ENCODE data around the gene MYRIP.

MYRIP gene

DNA sequence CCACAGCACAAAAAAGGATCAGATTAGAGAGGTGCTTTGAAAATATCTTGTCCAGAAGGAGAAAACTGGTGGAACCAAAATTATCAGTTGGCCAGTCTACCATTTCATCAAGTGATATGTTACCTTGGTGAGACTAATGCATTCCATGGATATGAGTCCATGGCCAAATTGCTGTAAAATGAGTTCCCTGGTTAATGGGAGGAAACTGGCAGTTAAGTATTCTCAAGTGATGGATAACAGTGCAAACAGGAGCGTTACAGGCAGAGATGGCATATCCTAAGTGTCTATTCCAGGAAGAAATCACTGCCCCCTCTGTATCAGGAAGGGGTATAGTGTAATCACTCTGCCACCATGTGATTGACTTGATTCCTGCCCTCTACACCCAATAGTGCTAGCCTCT is 34.0 kb downstream of the MYRIP start:
- no CpG with 5 or more reads among the region's 1 CpG for WGBS (ENCODE audit: insufficient coverage, insufficient read length)
- DNase-seq (ENCODE audit: low read depth, low spot score): no peak
- no peaks in the 10 kb centered on the region; the same call in 1 of the 2 replicates for H3K36me3 ChIP-seq (ENCODE audit: control insufficient read depth, insufficient read depth, low read length)
- no peaks in the 10 kb centered on the region for H3K4me1 ChIP-seq (ENCODE audit: control insufficient read depth, insufficient read depth, low read length)
- no peak overlapping the region for H3K27ac ChIP-seq (ENCODE audit: low read length)
- no peak overlapping the region for H3K4me3 ChIP-seq (ENCODE audit: low read length)
- H3K27me3 ChIP-seq (ENCODE audit: control insufficient read depth, insufficient read depth, low read length): no peaks in the 10 kb centered on the region
- H3K9me3 ChIP-seq (ENCODE audit: control insufficient read depth, insufficient read depth, low read length): no peaks in the 10 kb centered on the region

DNA sequence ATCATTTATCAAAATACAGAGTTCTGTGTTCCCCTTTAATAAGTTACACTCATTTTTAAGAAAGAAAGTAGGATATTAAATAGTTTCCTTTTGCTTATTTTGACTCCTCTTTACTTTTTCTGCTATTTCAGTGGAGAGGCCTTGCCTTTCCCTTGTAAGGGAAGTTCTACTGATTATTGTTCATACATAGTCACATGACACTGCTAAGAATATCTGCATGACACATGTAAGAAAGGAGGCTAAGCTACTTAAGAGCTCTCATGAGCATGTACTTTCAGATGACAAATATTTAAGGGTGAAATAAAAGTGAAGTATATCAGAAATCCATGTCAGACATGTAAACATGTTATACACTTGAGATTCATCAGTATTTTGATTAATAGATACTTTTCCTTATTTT is 39.0 kb downstream of the MYRIP start:
- no peaks in the 10 kb centered on the region for H3K27me3 ChIP-seq (ENCODE audit: control insufficient read depth, insufficient read depth, low read length)
- DNase-seq (ENCODE audit: low read depth, low spot score): no peak
- H3K9me3 ChIP-seq (ENCODE audit: control insufficient read depth, insufficient read depth, low read length): no peaks in the 10 kb centered on the region
- no peak overlapping the region for H3K4me3 ChIP-seq (ENCODE audit: low read length)
- H3K27ac ChIP-seq (ENCODE audit: low read length): no peak overlapping the region
- H3K36me3 ChIP-seq (ENCODE audit: control insufficient read depth, insufficient read depth, low read length): no peaks in the 10 kb centered on the region
- no peaks in the 10 kb centered on the region for H3K4me1 ChIP-seq (ENCODE audit: control insufficient read depth, insufficient read depth, low read length)

DNA sequence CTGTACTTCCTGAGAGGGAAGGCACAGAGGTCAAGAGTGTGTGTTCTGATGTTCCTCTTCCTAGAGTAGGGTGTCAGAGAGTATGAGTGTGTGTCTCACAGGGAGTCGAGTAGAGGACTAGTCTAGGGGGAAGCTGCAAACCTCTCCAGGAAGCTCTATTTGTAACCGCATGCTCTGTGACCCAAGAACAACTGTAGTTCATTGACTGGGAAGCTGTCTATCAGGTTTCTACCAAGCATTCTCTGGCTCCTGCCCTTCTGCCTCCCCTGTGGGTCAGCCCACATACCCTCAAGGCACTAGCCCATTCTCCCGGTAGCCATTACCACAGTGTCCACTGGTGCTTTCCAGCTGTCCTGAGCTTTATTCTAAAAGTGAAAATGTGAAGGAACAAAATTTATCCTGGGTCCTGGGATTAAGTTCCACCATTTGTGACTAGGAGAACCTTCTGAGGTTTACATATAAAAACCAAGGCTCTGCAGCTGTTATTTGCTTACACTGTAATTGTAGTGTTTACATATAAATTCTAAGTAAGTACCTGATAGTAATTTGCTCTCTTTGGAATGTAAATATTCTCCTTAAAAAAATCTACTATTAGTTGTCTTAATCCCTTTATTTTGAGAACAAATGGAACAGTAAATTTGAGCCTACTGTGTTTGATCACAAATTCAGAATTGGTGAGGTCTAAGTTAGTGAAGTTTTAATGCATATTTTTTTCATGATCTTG is 40.7 kb downstream of the MYRIP start:
- no peak overlapping the region for H3K4me3 ChIP-seq (ENCODE audit: low read length)
- no peak for DNase-seq (ENCODE audit: low read depth, low spot score)
- H3K9me3 ChIP-seq (ENCODE audit: control insufficient read depth, insufficient read depth, low read length): no peaks in the 10 kb centered on the region
- H3K4me1 ChIP-seq (ENCODE audit: control insufficient read depth, insufficient read depth, low read length): no peaks in the 10 kb centered on the region
- WGBS (ENCODE audit: insufficient coverage, insufficient read length): no CpG with 5 or more reads among the region's 3 CpGs
- H3K27ac ChIP-seq (ENCODE audit: low read length): no peak overlapping the region
- H3K36me3 ChIP-seq (ENCODE audit: control insufficient read depth, insufficient read depth, low read length): no peaks in the 10 kb centered on the region
- no peaks in the 10 kb centered on the region for H3K27me3 ChIP-seq (ENCODE audit: control insufficient read depth, insufficient read depth, low read length)

DNA sequence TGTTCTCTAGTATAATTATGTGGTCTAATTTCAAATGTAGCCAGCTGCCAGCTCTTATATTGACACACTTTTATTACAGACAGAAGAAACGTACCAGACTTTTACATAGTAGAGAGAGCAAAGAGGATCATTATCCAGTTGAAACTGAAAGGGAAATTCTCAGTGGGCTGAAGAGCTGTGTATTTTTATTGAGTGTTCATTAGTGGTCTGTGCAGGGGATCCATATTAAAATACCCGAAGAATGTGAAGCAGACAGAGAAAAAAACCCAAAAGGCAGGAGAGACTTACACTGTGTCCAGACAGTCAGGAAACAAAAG is 41.3 kb downstream of the MYRIP start:
- no peak for DNase-seq (ENCODE audit: low read depth, low spot score)
- H3K4me1 ChIP-seq (ENCODE audit: control insufficient read depth, insufficient read depth, low read length): no peaks in the 10 kb centered on the region
- WGBS (ENCODE audit: insufficient coverage, insufficient read length): no CpG with 5 or more reads among the region's 2 CpGs
- H3K4me3 ChIP-seq (ENCODE audit: low read length): no peak overlapping the region
- H3K36me3 ChIP-seq (ENCODE audit: control insufficient read depth, insufficient read depth, low read length): no peaks in the 10 kb centered on the region
- H3K27me3 ChIP-seq (ENCODE audit: control insufficient read depth, insufficient read depth, low read length): no peaks in the 10 kb centered on the region
- H3K9me3 ChIP-seq (ENCODE audit: control insufficient read depth, insufficient read depth, low read length): no peaks in the 10 kb centered on the region
- H3K27ac ChIP-seq (ENCODE audit: low read length): no peak overlapping the region

DNA sequence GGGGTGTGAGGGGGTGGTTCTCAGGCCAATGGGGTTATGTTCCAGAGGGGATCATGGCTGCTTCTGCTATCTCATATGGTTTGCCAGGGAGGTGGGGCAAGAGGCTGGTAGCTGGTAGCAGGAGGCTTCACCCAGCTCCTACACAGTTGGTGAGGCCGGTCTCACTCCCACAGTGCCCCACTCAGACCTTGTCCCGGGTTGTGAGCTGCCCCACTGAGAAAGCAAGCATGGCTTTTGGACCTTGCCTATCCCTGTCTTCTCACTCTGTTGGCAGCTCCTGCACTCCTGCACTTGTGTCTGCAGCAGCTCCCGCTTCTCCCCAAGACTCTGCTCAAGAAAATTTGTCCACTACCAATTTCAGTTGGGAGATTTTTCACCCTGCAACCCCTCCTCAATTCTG is 46.1 kb downstream of the MYRIP start:
- H3K27ac ChIP-seq (ENCODE audit: low read length): no peak overlapping the region
- H3K27me3 ChIP-seq (ENCODE audit: control insufficient read depth, insufficient read depth, low read length): no peaks in the 10 kb centered on the region
- H3K36me3 ChIP-seq (ENCODE audit: control insufficient read depth, insufficient read depth, low read length): no peaks in the 10 kb centered on the region
- no peaks in the 10 kb centered on the region for H3K9me3 ChIP-seq (ENCODE audit: control insufficient read depth, insufficient read depth, low read length)
- H3K4me3 ChIP-seq (ENCODE audit: low read length): no peak overlapping the region
- no peak for DNase-seq (ENCODE audit: low read depth, low spot score)
- no peaks in the 10 kb centered on the region for H3K4me1 ChIP-seq (ENCODE audit: control insufficient read depth, insufficient read depth, low read length)
- no CpG with 5 or more reads among the region's 3 CpGs for WGBS (ENCODE audit: insufficient coverage, insufficient read length)

DNA sequence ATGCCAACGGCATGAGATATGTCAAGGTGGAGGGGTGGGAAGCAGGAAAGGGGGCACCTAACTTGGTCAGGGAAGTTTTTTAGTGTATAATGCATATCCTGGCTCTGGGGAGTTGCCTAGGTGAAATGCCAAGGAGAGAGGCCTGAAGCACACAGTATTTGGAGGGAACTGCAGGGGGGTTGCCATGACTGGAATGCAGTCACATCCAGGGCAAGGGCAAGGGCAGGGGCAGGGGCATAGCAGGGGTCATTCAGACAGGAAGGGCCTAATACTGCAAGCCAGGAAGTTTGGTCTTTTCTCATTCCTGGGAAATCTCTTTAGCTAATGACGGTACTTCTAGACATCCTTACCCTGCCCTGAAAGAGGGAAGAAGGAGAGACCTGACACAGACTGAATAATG is 60.5 kb downstream of the MYRIP start:
- Histone ChIP-seq H3K36me3 (ENCODE audit: control insufficient read depth, insufficient read depth, low read length) (no peaks in the 10 kb centered on the region), H3K27ac (ENCODE audit: low read length) (no peak overlapping the region), H3K27me3 (ENCODE audit: control insufficient read depth, insufficient read depth, low read length) (no peaks in the 10 kb centered on the region), H3K4me1 (ENCODE audit: control insufficient read depth, insufficient read depth, low read length) (no peaks in the 10 kb centered on the region; the same call in 1 of the 2 replicates), H3K4me3 (ENCODE audit: low read length) (no peak overlapping the region), H3K9me3 (ENCODE audit: control insufficient read depth, insufficient read depth, low read length) (no peaks in the 10 kb centered on the region)
- DNase-seq (ENCODE audit: low read depth, low spot score): no peak
- no CpG with 5 or more reads among the region's 2 CpGs for WGBS (ENCODE audit: insufficient coverage, insufficient read length)

DNA sequence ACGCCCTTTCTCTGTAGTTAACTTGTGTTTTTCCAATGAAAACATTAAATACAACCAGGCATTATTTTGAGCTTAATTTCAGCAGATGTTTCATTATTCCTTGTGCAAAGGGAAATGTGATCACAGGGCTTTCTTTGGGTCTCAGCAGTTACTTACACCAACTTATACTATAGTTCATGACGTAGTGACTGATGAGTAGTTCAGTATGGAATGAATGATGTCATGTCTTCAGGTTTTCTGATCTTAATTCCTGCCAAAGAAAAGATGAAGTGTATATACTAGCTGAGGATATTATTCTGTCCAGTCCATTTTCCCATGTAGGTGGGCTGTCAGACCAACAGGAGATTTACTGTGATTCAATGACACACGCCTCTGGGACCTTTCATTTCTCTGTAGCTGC is 61.3 kb downstream of the MYRIP start:
- no CpG with 5 or more reads among the region's 3 CpGs for WGBS (ENCODE audit: insufficient coverage, insufficient read length)
- no peaks in the 10 kb centered on the region; the same call in 1 of the 2 replicates for H3K4me1 ChIP-seq (ENCODE audit: control insufficient read depth, insufficient read depth, low read length)
- DNase-seq (ENCODE audit: low read depth, low spot score): no peak

DNA sequence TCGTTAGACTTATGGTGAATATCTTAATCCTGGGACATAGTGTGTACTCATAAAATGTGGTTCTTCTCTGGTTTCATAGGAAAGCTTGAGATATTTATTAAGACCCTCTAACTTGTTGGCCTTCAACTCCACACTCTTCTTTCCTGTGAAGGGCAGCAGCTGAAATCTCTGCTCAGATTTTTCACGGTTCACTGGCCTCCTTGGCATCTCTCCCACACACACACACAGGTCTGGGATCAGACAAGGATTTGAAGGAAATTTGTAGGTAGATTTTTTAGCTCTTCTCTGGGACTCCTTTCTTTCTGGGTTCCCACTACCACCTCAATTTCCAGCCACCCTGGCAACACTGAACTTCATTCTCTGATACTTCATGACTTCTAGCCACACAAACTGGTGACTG is 70.2 kb downstream of the MYRIP start:
- no peaks in the 10 kb centered on the region for H3K9me3 ChIP-seq (ENCODE audit: control insufficient read depth, insufficient read depth, low read length)
- no peaks in the 10 kb centered on the region for H3K4me1 ChIP-seq (ENCODE audit: control insufficient read depth, insufficient read depth, low read length)
- no peak overlapping the region for H3K4me3 ChIP-seq (ENCODE audit: low read length)
- no peak overlapping the region for H3K27ac ChIP-seq (ENCODE audit: low read length)
- no peak for DNase-seq (ENCODE audit: low read depth, low spot score)
- no CpG with 5 or more reads among the region's 2 CpGs for WGBS (ENCODE audit: insufficient coverage, insufficient read length)
- no peaks in the 10 kb centered on the region for H3K36me3 ChIP-seq (ENCODE audit: control insufficient read depth, insufficient read depth, low read length)
- H3K27me3 ChIP-seq (ENCODE audit: control insufficient read depth, insufficient read depth, low read length): no peaks in the 10 kb centered on the region

More for the DNA sequence above, 61.3 kb downstream of the MYRIP start:
- Histone ChIP-seq H3K27me3 (ENCODE audit: control insufficient read depth, insufficient read depth, low read length) (no peaks in the 10 kb centered on the region), H3K27ac (ENCODE audit: low read length) (no peak overlapping the region), H3K4me3 (ENCODE audit: low read length) (no peak overlapping the region), H3K9me3 (ENCODE audit: control insufficient read depth, insufficient read depth, low read length) (no peaks in the 10 kb centered on the region), H3K36me3 (ENCODE audit: control insufficient read depth, insufficient read depth, low read length) (no peaks in the 10 kb centered on the region)

DNA sequence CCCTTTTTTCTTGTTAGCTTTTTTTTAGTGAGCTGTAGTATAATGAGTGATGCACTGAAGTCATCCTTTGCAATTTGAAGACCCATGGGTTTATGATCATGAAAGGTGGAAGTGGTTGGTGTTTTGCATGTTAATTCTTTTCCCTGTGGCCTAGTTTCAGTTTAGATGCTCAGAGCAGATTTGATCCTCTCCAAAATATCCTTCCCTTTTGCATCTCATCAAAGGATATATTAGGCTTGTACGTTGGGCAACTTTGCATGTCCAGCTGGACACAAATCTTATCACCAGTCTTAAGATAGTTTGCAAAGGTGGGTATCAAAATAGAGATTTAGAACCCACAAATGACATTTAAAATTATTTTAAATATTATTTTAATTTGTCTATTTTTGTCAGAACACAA is 72.7 kb downstream of the MYRIP start:
- no CpG with 5 or more reads among the region's 1 CpG for WGBS (ENCODE audit: insufficient coverage, insufficient read length)
- Histone ChIP-seq H3K27me3 (ENCODE audit: control insufficient read depth, insufficient read depth, low read length) (no peaks in the 10 kb centered on the region), H3K4me3 (ENCODE audit: low read length) (no peak overlapping the region), H3K4me1 (ENCODE audit: control insufficient read depth, insufficient read depth, low read length) (no peaks in the 10 kb centered on the region), H3K9me3 (ENCODE audit: control insufficient read depth, insufficient read depth, low read length) (no peaks in the 10 kb centered on the region), H3K36me3 (ENCODE audit: control insufficient read depth, insufficient read depth, low read length) (no peaks in the 10 kb centered on the region), H3K27ac (ENCODE audit: low read length) (no peak overlapping the region)
- DNase-seq (ENCODE audit: low read depth, low spot score): no peak

DNA sequence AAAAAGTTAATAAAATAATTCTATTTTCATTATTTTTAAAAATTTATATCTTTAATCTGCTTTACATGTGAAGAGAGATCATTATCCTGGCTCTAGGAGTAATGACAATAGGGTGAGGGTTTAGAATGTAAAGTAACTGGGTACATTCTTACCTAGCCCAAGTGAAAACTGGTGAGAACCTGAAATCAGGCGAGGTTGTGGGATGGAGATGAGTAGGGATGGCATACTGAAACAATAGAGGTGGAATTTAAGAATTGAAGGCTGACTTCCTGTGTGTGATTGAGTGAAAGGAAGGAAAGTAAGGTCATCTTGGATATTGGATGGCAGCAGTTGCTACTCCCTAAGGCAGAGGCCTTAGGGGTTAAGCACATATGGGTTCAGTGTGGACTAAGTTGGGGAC is 82.7 kb downstream of the MYRIP start:
- Histone ChIP-seq H3K27me3 (ENCODE audit: control insufficient read depth, insufficient read depth, low read length) (no peaks in the 10 kb centered on the region), H3K36me3 (ENCODE audit: control insufficient read depth, insufficient read depth, low read length) (no peaks in the 10 kb centered on the region), H3K4me3 (ENCODE audit: low read length) (no peak overlapping the region), H3K9me3 (ENCODE audit: control insufficient read depth, insufficient read depth, low read length) (no peaks in the 10 kb centered on the region), H3K4me1 (ENCODE audit: control insufficient read depth, insufficient read depth, low read length) (no peaks in the 10 kb centered on the region), H3K27ac (ENCODE audit: low read length) (no peak overlapping the region)
- DNase-seq (ENCODE audit: low read depth, low spot score): no peak
- WGBS (ENCODE audit: insufficient coverage, insufficient read length): no CpG with 5 or more reads among the region's 1 CpG

DNA sequence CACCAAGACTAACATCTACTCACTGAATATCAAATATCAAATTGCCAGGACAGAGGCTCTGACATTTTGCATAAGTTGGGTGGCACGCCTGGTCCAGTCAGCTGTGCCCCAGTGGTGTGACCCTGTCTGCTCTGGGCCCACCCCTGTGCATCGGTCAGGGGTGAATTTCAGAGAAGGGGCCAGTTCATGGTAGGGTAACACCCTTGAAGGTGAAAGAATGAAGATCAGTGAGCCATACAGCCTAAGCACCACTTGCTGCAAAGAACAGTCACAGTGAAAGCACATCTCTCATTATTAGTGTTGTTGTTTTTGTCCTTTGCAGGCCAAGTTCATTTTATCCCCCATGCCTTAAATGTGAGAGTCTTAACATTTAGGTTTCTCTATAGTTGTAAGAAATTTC is 86.8 kb downstream of the MYRIP start:
- H3K36me3 ChIP-seq (ENCODE audit: control insufficient read depth, insufficient read depth, low read length): no peaks in the 10 kb centered on the region
- no peak for DNase-seq (ENCODE audit: low read depth, low spot score)
- H3K4me1 ChIP-seq (ENCODE audit: control insufficient read depth, insufficient read depth, low read length): no peaks in the 10 kb centered on the region
- H3K27ac ChIP-seq (ENCODE audit: low read length): no peak overlapping the region
- H3K9me3 ChIP-seq (ENCODE audit: control insufficient read depth, insufficient read depth, low read length): no peaks in the 10 kb centered on the region
- no CpG with 5 or more reads among the region's 2 CpGs for WGBS (ENCODE audit: insufficient coverage, insufficient read length)
- H3K27me3 ChIP-seq (ENCODE audit: control insufficient read depth, insufficient read depth, low read length): no peaks in the 10 kb centered on the region
- no peak overlapping the region for H3K4me3 ChIP-seq (ENCODE audit: low read length)

All from iPS DF 6.9 (cell line).